ENCODE results near the gene AHCYL1.
"Not testable (repeated sequence)": the region's sequence is repeated elsewhere in the genome, so short reads cannot be mapped to it uniquely, and the experiment has no call there.

Gene AHCYL1

DNA sequence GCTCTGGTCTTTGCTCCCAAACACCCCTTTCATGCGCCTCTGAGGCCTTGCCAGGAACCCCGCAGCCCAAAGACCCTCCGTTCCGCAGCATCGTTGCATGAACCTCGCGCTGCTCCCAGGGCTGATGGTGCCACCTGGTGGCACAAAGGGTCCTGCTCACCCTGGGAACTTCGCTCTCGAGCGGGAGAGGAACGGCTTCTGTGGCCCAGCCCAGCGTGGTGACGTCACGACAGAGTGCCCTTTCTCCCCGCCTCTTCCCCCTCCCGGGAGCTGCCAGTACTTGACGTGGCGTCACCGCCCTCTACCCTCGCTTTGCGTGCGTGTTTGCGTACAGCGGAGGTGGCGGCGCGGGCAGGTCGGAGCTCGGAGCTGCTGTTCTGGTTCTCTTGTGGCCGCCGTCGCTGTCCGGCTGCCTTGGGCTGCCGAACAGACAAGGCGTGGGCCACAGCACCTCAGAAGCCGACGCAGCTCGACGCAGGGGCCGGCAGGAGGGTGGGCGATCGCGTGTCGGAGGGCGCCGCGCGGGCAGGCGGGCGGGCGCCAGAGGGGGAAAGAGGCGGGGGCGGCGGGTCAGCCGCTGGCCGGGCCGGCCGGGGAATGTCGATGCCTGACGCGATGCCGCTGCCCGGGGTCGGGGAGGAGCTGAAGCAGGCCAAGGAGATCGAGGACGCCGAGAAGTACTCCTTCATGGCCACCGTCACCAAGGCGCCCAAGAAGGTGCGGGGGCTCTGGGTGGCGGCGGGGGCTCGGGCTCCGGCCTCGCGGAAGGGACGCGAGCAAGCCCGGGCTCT is at the start of gene AHCYL1:
Gene AHCYL1, plus strand, starts transcription at position 310 of the 791 bp plus-strand sequence. Its CDS starts 288 bp downstream, at position 598.
- peak; percentile 98 for DNase-seq (ENCODE audit: low read depth)

DNA sequence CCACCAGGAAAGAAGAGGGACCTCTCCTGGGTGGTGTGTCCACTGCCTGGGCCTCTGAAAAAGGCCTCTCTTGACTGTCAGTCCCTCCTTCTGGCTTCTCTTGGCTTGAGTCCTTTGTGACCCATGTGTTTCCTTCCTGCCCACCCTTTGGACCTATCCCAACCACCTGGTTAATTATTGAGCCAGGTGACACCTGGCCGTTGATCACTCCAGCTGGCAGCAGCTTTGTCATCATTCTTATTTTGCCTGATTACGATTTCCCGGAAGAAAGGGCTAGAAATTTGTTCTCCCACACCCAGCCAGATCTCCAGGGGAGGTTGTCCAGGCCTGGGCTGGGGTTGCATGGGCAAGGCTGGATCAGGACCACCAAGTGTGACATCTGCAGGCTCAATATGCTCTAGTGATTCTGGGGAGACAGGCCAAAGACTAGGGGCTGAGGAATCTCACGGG is 49.1 kb upstream of the AHCYL1 start:
- DNase-seq (ENCODE audit: low read depth): no peak

DNA sequence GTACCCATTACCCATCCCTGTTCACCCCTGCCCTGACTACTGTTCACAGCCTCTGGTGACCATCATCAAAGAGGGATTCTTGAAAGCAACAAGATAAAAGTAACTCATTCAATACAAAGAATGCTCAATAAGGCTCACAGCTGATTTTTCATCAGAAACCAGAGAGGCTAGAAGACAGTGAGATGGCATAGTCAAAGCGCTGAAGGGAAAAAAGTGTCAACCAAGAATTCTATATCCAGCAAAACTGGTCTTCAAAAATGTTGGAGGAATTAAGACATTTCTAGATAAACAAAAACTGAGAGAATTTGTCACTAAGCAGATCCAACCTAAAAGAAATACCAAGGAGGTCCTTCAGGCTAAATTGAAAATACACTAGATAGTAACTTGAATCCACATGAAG is 46.8 kb upstream of the AHCYL1 start:
- no peak for DNase-seq (ENCODE audit: low read depth)

DNA sequence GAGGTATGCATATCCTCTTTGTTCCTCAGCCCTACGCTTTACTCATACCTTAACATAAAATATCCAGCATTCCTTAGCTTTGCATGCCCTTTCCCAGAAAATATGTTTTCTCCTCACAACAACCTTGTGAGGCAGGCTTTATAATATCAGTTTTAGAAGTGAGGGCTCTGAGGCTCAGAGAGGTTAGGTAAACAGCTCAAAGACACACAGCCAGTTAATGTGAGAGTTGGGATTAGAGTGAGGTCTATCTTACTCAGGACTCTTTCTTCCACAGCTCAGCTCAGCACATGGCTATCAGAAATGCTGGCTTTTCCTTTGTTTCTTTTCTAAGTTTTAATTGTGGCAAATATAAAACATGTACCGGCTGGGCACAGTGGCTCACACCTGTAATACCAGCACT is 46.0 kb upstream of the AHCYL1 start:
- DNase-seq (ENCODE audit: low read depth): no peak

DNA sequence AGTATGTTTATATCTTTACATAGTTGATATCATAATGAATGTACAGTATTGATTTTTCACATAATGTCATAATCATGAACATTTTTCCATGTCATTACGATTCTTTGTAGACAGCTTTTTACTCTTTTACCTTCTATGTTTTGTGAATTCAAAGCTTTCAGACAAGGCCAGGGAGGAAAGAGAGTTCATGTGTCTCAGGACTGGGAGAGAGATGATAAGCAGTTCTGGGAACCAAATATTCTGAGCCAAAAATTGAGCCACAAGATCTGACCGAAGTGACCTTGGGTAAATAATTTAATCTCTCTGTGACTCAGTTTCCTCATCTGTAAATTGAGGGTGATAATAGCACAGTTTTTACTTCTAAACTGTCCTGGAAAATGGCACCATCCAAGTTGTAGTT is 42.1 kb upstream of the AHCYL1 start:
- no peak for DNase-seq (ENCODE audit: low read depth)

DNA sequence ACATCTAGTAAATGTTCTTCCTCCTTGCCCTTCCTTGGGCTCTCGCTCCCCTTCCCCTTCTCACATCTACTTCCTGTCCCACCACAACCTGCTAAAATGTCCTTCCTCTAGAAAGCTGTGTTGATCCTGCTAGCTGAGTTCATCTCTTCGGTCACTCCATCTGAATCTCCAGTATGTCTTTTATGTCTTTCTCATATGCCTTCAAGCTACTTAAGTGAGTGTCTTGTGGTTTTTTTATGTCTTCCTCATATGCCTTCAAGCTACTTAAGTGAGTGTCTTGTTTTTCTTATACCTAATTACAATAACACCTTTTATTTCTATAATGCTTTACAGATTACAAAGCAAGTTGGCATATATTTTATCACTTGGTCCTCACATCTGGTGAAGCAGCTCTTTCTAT is 40.0 kb upstream of the AHCYL1 start:
- DNase-seq (ENCODE audit: low read depth): no peak

DNA sequence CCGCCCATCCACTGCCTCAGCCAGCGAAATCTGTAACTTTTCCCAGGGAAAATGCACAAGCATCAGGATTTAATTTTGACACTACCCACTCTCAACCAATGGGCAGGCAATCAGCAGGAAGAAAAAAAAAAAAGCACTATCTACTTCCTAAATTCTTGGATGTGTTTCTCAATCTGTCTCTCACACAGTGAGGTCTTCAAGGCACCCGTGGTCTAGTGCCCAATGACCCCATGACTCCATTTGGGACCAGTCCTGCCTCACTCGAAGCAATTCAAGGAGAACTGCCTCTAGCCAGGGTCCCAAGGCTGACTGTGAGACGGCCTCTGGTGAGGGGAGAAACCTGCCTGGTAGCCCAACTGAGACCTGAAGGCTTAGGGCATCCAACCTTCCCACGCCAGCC is 38.1 kb upstream of the AHCYL1 start:
- no peak for DNase-seq (ENCODE audit: low read depth)

DNA sequence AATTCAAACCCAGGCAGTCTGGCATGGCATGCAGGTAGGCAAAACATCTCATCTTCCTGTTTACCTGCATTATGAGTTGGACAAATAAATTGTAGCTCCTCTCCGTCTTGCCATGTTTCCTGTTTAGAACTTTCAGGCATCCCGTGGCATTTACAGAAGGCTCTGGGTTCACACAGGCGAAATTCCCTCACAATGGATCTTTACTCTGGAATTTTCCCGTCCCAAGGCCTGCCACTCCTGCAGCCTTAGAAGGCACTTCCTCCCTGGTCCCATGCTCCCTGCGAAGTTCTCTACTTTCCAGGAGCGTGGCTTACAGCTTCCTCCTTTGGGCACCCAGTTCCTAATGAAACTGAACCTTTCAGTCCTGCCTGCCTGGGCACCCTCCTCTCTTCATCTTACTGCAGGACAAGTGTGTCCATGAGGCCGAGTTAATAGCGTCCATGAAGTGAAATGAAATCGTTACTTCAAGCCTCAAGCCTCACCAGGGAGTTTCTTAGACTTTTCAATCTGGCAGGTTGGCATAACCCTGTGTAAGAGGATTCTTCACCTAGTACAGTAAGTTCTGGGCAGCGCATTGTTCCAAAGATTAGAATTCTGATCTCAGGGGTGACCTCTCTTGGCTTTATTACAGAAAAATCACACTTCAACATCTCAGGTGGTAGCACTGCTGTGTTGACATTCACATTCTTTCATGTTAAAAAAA is 36.8 kb upstream of the AHCYL1 start:
- DNase-seq (ENCODE audit: low read depth): no peak

DNA sequence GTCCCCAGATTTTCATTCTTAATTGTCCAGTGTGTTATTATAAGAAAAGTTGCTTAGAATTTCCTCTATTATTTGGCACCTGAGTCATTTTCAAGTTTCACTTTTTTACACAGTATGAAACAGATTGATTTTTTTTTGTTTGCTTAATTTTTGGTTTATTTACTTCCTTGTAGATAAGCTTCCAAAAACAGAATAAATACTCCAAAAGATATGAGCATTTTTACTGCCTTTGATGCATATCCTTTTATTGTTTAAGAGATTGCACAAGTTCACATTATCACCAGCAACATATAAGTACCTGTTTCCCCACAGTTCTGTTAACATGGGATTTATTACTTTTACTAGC is 36.3 kb upstream of the AHCYL1 start:
- no peak for DNase-seq (ENCODE audit: low read depth)

DNA sequence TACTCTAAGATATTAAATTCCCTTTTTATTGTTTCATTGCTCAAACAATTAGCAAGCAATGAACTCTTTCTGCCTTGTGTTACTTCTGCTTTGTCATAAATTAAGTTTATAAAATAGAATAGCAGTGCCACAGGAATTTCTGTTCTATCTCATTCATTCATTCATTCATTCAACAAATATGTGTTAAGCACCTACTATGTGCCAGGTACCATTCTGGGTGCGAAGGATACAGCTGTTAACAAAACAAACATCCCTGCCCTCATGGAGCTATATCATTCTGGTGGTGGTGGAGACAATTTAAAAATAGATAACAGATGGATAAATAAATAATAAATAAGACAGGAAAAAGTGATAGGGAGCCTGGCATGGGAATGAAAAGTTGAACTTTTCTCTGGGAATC is 34.5 kb upstream of the AHCYL1 start:
- no peak for DNase-seq (ENCODE audit: low read depth)

DNA sequence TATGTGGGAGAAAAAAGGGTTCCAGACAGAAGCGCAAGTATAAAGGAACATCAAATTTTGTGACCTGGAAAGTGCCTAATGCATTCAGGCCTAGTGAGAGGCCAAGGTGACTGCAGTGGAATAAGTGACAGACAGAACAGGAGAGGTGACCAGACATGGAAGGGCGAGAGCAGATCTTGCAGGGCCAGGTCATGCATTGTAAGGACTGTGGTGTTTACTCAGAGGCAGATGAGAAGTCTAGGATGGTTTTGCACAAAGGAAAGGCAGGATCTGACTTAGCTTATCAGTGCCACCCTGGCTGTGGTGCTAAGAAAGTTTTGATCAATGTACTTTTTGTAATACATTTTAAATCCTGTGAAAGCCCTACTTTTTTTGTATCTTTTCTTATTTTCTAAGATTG is 34.1 kb upstream of the AHCYL1 start:
- no peak for DNase-seq (ENCODE audit: low read depth)

DNA sequence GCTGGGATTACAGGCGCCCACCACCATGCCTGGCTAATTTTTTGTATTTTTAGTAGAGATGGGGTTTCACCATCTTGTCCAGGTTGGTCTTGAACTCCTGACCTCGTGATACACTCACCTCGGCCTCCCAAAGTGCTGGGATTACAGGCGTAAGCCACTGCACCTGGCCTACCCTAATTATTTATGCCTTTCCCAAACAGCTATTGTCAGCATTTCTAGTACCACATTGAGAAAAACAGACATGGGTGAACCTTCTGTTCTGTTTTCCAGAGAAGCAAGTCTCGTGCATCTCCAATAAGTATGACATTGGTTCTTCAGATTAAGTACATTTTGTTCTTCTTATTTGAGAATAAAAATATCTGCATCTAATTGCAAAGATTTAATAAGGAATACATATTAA is 33.1 kb upstream of the AHCYL1 start:
- not testable (repeated sequence) for DNase-seq (ENCODE audit: low read depth)

DNA sequence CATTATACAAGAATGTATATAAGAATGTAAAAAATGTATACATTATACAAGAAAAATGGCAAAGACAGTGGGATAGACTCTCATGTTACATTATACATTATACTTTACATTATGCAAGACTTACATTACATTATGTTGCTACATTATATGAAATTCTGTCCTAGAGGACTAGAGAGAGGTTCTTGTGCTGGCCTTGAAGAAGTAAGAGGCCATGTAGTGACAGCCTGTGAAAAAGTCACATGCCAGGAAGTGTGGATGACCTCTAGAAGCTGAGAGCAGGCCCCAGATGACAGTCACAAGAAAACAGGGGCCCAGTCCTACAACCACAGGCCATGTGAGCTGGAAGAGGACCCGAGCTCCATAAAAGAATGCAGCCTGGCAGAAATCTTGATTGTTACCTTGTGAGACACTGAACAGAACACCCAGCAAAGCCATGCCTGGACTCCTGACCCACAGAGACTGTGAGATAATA is 30.5 kb upstream of the AHCYL1 start:
- no peak for DNase-seq (ENCODE audit: low read depth)

DNA sequence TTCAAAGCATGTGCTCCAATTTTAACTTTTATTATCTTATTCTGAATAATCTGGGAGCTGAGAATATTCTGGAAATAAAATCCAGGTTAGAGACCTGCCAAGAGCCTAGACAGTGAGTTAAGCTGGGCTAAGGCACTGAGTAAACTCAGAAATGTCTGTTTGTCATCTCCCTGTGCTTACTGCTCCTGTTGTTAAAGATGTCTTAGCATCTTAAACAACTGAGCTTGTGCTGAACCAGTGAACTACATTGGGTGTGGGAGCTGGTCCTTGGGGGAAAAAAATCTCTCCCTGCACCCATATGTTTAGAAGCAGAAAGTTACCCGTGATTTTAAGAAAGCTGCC is 25.0 kb upstream of the AHCYL1 start:
- DNase-seq (ENCODE audit: low read depth): no peak

DNA sequence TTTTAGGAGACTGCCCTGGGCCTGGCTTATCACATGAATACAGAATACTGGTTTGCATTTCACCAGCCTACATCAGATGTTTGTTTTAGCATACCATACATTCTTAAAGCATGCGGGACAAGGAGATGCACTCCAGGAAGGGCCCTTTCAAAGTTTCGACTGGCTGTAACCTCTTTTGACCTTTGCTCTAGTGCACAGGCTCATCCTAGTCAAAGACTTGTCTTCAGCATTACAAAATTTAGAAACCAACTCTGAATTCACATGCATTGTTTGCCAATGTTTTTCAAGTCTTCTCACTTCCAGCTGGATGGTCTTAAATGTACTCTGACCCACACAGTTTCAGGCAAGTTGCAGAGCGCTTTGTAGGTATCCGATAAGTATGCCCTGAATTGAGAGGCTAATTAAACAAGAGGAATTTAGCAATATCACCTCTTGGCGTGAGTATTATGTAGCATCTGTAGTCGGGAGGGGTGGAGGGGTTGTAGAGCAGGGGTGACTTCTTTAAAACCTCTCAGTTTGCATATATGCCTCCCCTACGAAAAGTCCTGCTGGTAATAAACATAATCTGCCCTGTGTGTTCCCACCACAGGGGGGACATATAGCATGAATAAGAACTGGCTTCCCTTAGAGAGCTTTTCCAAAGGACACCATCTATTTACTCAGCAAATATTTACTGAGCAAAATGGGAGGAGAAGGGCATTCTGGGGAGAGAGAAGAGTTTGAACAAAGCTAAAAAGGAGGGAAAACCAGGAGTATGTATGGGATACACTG is 24.4 kb upstream of the AHCYL1 start:
- no peak for DNase-seq (ENCODE audit: low read depth)

DNA sequence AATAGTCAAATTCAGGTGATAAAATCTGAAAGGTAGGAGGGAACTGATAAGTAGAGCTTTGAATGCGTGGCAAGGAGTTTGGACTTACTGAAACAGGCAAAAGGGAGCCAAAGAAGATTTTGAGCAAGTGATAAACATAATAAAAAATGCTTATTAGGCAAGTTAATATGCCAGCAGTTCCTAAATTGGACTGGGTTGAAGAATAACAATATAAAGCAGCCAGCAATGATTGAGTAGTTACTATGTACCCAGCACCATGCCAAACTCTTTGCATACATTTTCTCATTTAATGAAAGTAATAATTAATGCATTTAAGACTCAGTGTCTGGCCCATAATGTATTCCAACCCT is 23.8 kb upstream of the AHCYL1 start:
- no peak for DNase-seq (ENCODE audit: low read depth)

DNA sequence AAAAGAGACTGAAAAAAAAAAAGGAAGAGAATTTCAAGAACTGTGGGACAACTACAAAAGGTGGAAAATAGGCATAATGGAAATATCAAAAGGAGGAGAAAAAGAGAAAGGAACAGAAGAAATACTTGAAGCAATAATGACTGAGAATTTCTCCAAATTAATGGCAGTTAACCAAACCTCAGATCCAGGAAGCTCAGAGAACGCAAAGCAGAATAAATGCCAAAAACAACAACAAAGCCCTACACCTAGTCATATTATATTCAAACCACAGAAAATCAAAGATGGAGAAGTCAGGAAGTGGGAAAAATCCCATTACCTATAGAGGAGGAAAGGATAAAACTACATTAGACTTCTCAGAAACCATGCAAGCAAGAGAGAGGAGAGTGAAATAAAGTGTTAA is 20.7 kb upstream of the AHCYL1 start:
- no peak for DNase-seq (ENCODE audit: low read depth)

DNA sequence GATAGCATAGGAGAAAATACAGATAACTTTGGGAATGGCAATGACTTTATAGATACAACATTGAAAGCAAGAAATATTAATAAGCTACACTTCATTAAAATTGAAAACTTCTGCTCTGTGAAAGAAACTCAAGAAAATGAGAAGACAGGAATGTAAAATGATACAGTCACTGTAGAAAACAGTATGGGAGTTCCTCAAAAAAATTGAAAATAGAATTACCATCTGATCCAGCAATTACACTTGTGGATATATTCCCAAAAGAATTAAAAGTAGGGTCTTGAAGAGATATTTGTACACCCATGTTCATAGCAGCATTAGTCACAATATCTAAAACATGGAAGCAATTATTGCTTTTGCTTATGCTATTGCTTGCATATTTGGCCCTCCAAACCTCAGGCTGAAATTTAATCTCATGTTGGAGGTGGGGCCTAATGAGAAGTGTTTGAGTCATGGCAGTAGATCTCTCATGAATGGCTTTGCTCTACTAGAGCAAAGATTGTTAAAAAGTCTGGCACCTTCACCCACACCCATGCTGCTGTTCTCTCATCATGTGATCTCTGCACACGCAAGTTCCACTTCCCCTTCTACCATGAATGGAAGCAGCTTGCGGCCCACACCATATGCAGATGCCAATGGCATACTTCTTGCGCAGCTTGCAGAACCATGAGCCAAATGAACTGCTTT is 15.3 kb upstream of the AHCYL1 start:
- DNase-seq (ENCODE audit: low read depth): no peak

DNA sequence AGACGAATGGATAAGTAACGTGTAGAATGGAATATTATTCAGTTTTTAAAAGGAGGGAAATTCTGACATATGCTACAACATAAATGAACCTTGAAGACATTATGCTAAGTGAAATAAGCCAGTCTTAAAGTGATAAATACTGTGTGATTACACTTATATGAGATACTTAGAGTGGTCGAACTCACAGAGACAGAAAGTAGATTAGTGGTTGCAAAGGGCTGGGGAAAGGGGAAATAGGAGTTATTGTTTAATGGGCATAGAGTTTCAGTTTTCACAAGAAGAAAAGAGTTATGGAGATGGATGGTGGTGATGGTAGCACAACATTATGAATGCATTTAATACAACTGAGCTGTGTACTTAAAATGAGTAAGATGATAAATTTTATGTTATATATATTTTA is 14.7 kb upstream of the AHCYL1 start:
- DNase-seq (ENCODE audit: low read depth): no peak

DNA sequence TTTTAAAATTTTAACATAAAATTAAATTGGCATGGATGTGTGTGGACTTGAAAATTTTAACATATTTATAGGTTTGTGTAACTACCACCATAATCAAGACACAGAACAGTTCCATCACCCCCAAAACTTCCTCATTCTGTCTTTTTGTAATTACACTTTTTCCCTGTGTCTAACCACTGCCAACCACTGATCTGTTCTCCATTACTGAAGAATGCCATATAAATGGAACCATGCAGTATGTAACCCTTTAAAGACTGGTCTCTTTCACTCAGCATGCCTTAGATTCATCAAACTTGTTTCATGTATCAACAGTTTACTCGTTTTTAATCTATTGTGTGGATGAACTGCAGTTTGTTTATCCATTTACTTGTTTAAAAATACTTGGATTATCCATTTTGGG is 13.0 kb upstream of the AHCYL1 start:
- DNase-seq (ENCODE audit: low read depth): no peak

DNA sequence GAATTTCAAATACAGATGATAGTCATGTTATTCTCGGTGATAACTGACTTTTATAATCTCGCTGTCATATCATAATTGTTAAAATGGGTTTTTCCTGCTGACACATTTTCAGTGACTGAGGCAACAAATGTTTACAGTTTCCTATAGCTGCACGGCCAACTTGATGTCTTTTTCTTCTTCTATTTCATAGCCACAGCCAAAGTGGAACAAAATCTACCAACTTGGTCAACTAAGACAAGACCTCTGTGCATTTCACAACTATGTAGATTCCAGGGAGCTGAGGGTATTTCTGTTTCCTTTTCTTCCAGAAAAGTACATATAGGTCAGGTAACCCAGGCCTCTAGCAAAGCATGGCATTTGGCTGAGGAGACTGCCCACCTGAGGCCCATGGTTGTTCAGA is 10.4 kb upstream of the AHCYL1 start:
- DNase-seq (ENCODE audit: low read depth): no peak

DNA sequence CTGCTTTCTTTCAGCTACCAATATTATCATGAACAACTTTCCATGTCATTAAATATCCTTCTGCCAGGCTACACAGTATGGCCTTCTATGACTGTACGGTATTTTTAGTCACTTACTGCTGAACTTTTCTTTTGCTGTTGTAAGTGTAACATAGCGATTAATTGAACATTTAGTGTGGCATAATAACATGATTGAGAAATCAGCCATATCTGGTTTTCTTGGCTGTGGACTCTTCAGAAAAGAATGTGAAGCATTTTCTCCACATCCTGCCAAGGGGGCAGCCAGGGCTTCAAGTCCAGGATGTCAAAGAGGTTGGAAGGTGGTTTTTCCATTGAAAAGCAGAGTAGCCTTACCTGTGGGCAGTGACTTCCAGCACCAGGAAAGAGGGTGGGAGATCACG is 8.8 kb upstream of the AHCYL1 start:
- no peak for DNase-seq (ENCODE audit: low read depth)

DNA sequence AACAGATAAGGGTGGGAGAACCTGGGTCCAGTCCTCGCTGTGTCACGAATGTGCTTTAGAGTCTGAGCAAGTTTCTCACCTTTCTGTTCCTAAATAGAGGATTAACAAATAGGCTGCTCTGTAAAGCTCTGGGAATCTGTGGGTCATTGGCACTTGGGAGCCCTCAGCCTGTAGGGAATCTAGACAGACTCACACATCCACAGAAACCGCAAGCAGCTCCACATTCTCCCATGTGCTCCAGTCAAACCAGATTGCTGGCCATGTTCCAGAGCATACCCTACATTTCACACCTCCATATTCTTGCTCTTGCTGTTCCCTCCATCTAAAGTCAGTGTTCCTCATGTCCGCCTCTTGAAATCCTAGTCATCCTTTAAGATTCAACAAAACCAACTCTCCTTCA is 7.8 kb upstream of the AHCYL1 start:
- DNase-seq (ENCODE audit: low read depth): no peak

All from stimulated activated CD8-positive, alpha-beta memory T cell treated with anti-CD3 and anti-CD28 coated beads, Interleukin-15, amount 100 ng/mL, for 1 hour (primary cell).